ENCODE data around the gene AKNAD1.

The AKNAD1 gene

GRCh38 chr1:108780937-108781574 is 75.8 kb downstream of the AKNAD1 start:
- Histone ChIP-seq H4K20me1 (ENCODE audit: control insufficient read depth, insufficient read depth, low read depth, low read length) (no peaks in the 10 kb centered on the region), H3K9me3 (ENCODE audit: control insufficient read depth, insufficient read depth, low read length) (peaks cover 20% of the 10 kb centered on the region), H3K27ac (ENCODE audit: low read depth, low read length) (no peak overlapping the region), H3K36me3 (ENCODE audit: control insufficient read depth, low read length) (peaks cover 76% of the 10 kb centered on the region), H3K79me2 (ENCODE audit: control insufficient read depth, low read length) (no peaks in the 10 kb centered on the region), H3K9me2 (replicated peaks; ENCODE audit: control insufficient read depth, low read length) (no peaks in the 10 kb centered on the region), H3F3A (ENCODE audit: control insufficient read depth, insufficient read depth) (no peaks in the 10 kb centered on the region), H3K4me2 (ENCODE audit: low read length) (no peak overlapping the region), H3K4me3 (ENCODE audit: low read length) (no peak overlapping the region), H3K4me1 (ENCODE audit: control insufficient read depth, low read length) (no peaks in the 10 kb centered on the region), H3K27me3 (ENCODE audit: control insufficient read depth, low read length) (no peaks in the 10 kb centered on the region)
- TF ChIP-seq EZH2phosphoT487 (IDR thresholded peaks at IDR 0.05; ENCODE audit: borderline replicate concordance, low read length) (no peak), CTCF (IDR thresholded peaks at IDR 0.05; ENCODE audit: low read depth, low read length, poor library complexity, severe bottlenecking) (no peak)

- H3K27ac ChIP-seq (ENCODE audit: low read depth, low read length): no peak overlapping the region
- no peaks in the 10 kb centered on the region for H3K79me2 ChIP-seq (ENCODE audit: control insufficient read depth, low read length)
- peaks cover 66% of the 10 kb centered on the region for H3K36me3 ChIP-seq (ENCODE audit: control insufficient read depth, low read length)
- peaks cover 4% of the 10 kb centered on the region; the same call in 1 of the 2 replicates for H3K9me3 ChIP-seq (ENCODE audit: control insufficient read depth, insufficient read depth, low read length)
- no peaks in the 10 kb centered on the region for H3K4me1 ChIP-seq (ENCODE audit: control insufficient read depth, low read length)
- H3F3A ChIP-seq (ENCODE audit: control insufficient read depth, insufficient read depth): no peaks in the 10 kb centered on the region
- H4K20me1 ChIP-seq (ENCODE audit: control insufficient read depth, insufficient read depth, low read depth, low read length): no peaks in the 10 kb centered on the region
- H3K27me3 ChIP-seq (ENCODE audit: control insufficient read depth, low read length): no peaks in the 10 kb centered on the region
- no peak overlapping the region for H3K4me3 ChIP-seq (ENCODE audit: low read length)
- H3K4me2 ChIP-seq (ENCODE audit: low read length): no peak overlapping the region
- H3K9me2 ChIP-seq (replicated peaks; ENCODE audit: control insufficient read depth, low read length): no peaks in the 10 kb centered on the region
- TF ChIP-seq EZH2phosphoT487 (IDR thresholded peaks at IDR 0.05; ENCODE audit: borderline replicate concordance, low read length): no peak
- no peak for TF ChIP-seq CTCF (IDR thresholded peaks at IDR 0.05; ENCODE audit: low read depth, low read length, poor library complexity, severe bottlenecking)
Measured at GRCh38 chr1:108779455-108779854, 77.4 kb downstream of the AKNAD1 start.

- H3K27ac ChIP-seq (ENCODE audit: low read depth, low read length): no peak overlapping the region
- TF ChIP-seq EZH2phosphoT487 (IDR thresholded peaks at IDR 0.05; ENCODE audit: borderline replicate concordance, low read length): no peak
- no peak for TF ChIP-seq CTCF (IDR thresholded peaks at IDR 0.05; ENCODE audit: low read depth, low read length, poor library complexity, severe bottlenecking)
- no peaks in the 10 kb centered on the region for H4K20me1 ChIP-seq (ENCODE audit: control insufficient read depth, insufficient read depth, low read depth, low read length)
- peaks cover 63% of the 10 kb centered on the region for H3K36me3 ChIP-seq (ENCODE audit: control insufficient read depth, low read length)
- no peaks in the 10 kb centered on the region for H3F3A ChIP-seq (ENCODE audit: control insufficient read depth, insufficient read depth)
- H3K4me3 ChIP-seq (ENCODE audit: low read length): no peak overlapping the region
- H3K27me3 ChIP-seq (ENCODE audit: control insufficient read depth, low read length): no peaks in the 10 kb centered on the region
- H3K4me2 ChIP-seq (ENCODE audit: low read length): no peak overlapping the region
- no peaks in the 10 kb centered on the region for H3K9me3 ChIP-seq (ENCODE audit: control insufficient read depth, insufficient read depth, low read length)
- H3K79me2 ChIP-seq (ENCODE audit: control insufficient read depth, low read length): no peaks in the 10 kb centered on the region
- no peaks in the 10 kb centered on the region for H3K4me1 ChIP-seq (ENCODE audit: control insufficient read depth, low read length)
- no peaks in the 10 kb centered on the region for H3K9me2 ChIP-seq (replicated peaks; ENCODE audit: control insufficient read depth, low read length)
Measured at GRCh38 chr1:108777839-108778238, 79.1 kb downstream of the AKNAD1 start.

Data from DOHH2 (cell line).